SKM-1 (cell line): ENCODE data around the gene AKT3.

Experiments
- DNase-seq: peaks from one replicate; lab custom pipeline; 2025; ENCODE audit not compliant: unreplicated experiment; lab: John Stamatoyannopoulos, UW

AKT3 gene

GRCh38 chr1:243562473-243562872, 287.6 kb downstream of the AKT3 start:
- no peak for DNase-seq

DNA sequence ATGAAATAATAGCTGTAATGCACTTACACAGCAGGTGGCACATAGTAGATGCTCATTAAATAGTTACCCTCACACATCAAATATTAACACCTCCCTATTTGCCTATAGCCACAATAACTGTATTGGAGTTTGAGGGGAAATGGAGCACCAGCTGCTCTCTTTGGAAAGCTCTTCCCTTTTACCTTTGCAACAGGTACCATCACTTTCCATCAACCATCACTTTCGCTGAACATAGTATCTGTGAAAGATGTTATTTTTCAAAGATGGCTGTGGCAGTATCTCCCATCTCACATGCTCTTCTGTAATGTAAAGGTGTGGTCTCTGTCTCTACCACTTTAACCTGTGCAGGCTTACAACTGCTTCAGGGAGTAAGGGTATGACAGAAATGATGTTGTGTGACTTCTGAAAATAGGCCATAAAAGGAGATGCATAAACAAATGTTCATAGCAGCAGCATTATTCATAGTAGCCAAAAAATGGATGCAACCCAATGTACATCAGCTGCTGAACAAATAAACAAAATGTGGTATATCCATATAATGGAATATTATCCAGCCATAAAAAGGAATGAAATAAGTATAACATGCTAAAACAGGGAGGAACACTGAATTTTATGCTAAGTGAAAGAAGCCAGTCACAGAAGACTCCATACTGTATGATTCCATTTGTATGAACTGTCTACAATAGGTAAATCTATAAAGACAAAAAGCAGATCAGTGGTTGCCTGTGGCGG, 288.3 kb downstream of the AKT3 start:
- no peak for DNase-seq

DNA sequence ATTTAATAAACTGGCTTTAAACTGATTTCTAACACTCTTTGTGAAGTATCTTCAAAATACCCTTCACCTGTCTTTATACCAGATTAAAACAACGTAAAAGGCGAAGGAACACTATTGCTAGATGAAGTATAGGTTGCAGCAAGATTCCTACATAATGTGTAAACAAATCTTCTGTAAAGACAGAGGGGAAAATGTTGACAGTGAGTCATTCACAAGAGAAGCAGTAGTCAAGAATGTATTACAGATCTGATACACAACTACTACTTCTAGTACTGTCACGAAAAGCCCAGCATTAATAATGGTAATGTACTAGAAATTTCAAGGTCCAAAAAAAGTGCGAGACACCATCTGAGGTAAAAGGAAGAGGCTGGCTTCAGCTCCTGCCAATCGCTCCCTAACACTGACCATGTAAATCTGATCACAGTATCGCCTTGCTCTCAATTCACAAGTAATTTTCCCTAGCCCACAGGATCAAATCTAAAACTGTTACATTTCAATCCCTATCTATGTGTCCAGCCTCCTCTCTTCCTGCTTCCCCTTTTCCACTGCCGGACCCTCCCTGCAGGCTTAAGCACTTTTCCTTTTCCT, 290.4 kb downstream of the AKT3 start:
- DNase-seq: no peak

GRCh38 chr1:243558576-243558975, 291.5 kb downstream of the AKT3 start:
- DNase-seq: no peak

GRCh38 chr1:243557866-243558265, 292.2 kb downstream of the AKT3 start:
- DNase-seq: no peak

DNA sequence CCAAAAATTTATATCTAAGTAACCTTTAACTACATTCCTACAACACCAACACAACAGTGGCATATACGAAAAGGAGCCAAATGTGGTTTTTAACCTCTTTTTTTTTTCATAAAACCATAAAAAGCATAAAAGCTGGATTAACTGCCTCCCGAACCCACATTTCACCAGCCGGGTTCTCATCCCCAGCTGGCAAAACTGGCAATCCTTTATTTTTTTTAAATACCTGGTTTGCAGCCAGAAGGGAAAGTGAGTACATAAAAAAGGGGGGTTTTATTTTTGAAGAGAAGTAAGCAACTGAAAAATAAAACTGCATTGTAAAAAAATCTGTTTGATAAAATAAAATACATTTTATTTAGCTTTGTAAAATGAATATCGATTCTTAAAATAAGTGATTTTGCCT, 295.4 kb downstream of the AKT3 start:
- no peak for DNase-seq

DNA sequence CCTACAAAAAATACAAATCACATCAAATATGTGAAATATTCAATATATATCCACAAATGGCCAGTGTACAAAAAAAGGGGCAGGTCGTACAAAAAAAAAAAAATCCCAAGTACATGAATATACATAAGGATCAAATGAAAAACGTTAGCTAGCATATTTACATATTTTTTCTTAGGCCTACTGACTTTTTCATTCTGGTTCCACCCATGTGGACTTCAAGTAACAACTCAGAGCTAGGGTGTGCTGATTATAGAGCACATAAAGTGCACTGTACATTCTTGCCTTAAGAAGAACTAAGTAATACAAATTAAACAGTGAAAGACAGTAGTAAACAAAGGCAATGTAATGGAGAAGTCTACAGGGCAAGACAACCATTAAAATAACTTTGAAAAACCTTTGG, 297.0 kb downstream of the AKT3 start:
- no peak for DNase-seq

- DNase-seq: no peak
Measured at GRCh38 chr1:243550276-243550675, 299.8 kb downstream of the AKT3 start.

DNA sequence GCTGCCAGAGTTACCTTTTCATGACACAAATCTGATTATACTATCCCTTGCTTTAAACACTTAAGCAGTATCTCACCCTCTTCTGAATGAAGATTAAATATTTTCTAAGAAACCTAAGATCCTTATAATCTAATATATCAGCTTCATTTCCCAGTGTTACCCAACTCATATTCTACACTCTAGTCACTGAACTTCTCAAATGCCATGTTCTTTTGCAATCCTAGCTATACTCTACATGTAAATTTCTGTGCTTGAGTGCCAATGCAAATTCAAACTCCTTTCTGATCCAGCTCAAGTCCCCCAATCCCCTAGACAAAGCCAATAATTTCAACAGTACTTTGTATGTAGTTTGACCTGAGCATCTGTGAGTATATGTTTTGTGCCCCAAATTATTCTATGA, 300.3 kb downstream of the AKT3 start:
- no peak for DNase-seq

GRCh38 chr1:243549108-243549507, 300.9 kb downstream of the AKT3 start:
- no peak for DNase-seq

DNA sequence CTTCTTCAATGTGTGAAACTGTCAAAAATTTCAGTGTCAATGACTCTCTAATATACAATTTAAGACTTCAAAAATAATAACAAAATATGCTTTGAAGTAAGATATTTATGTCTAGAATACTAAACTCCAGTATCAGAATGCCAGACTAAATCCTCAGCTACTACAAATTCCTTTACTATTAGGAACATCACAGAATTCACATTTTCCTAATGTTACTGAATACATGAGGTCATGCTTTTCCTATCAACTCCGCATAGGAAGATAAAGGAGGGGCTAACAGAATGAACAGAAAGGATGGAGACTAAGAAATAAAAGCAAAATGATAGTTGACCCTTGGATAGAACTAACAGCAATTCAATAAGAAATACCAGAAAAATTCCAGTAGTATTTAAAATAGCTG, 301.5 kb downstream of the AKT3 start:
- no peak for DNase-seq

- no peak for DNase-seq
Measured at GRCh38 chr1:243547891-243548290, 302.2 kb downstream of the AKT3 start.

DNA sequence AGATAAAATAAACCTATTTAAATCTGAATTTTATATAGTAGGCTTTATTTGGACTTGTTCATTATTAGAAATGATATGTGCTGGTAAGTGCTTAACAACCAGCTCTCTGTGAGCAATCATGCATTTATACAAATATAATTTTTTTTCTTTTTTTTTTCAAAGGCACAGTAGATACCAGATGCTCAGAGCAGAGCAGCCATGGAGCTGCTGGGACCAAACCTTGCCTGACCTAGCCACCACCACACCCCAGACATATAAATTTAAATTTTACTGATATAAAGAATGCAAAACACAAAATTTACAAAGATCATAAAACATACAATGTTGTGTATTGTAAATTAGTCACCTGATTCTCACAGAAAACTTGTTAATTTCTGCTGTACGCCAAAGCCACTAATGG, 303.6 kb downstream of the AKT3 start:
- DNase-seq: no peak

DNA sequence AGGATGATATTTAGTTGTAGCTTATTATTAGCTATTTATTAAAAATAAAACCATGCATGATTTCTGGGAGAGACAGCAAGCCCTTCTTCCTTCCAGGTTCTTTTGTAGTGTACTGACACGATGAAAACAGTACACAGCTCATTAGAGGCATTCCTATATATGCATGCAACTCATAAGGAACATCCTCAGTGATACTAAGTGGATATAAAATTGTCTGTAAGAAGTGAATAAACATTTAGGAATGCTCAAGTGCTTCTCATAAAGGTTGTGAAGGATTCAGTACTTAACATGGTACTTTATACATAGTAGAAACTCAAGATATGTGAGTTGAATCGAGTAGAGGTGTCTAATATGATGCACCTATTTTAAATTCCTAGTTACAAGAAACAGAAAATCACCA, 306.5 kb downstream of the AKT3 start:
- DNase-seq: no peak

GRCh38 chr1:243542739-243543415, 307.2 kb downstream of the AKT3 start:
- no peak for DNase-seq

DNA sequence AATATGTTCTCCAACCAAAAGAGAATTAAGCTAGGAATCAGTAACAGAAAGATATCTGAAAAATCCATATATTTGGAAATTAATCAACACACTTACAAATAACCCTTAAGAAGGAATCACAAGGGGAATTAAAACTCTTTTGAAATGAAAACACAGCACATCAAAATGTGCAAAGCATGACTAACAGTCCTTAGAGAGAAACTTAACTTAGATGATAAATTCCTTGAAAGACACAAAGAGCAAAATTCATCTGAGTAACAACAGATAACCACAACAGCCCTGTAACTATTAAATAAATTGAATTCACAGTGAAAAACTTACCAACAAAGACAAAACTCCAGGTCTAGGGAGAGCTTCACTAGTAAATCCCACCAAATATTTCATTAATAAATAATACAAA, 310.4 kb downstream of the AKT3 start:
- no peak for DNase-seq

DNA sequence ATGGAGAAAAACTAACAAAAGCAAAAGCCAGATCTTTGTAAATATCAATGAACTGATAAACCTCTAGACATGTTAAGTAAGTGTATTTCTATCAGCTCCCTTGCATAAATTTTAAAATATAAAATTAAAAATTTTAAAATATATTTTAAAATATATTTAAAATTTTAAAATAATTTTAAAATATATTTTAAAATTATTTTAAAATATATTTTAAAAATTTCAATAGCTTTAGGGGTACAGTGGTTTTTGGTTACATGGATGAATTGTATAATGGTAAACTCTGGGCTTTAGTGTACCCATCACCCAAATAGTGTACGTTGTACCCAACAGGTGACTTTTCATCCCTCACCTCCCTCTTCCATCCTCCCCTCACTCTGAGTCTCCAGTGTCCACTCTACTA, 315.0 kb downstream of the AKT3 start:
- DNase-seq: no peak

DNA sequence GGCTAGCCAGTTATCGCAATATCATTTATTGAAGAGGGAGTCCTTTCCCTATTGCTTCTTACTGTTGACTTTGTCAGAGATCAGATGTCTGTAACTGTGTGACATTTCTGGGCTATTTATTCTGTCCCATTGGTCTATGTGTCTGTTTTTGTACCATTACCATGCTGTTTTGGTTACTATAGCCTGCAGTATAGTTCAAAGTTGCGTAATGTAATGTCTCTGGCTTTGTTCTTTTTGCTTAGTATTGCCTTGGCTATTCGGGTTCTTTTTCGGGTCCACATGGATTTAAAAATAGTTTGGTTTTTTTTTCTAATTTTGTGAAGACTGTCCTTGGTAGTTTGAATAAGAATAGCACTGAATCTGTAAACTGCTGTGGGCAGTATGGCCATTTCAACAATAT, 320.5 kb downstream of the AKT3 start:
- no peak for DNase-seq

DNA sequence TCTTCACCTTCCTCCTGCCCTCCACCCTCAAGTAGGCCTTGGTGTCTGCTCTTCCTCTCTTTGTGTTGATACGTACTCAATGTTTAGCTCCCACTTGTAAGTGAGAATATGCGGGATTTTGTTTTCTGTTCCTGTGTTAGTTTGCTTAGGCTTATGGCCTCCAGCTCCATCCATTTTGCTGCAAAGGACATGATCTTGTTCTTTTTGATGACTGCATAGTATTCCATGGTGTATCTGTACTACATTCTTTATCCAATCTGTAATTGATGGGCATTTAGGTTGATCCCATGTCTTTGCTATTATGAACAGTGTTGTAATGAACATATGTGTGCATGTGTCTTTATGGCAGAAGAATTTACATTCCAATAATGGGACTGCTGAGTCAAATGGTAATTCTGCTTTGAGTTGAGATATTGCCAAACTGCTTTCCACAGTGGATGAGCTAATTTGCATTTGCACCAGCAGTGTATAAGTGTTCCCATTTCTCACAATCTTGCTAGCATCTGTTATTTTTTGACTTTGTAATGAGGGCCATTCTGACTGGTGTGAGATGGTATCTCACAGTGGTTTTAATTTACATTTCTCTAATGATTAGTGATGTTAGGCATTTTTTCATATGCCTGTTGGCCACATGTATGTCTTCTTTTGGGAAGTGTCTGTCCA, 321.5 kb downstream of the AKT3 start:
- no peak for DNase-seq

- DNase-seq: no peak
Measured at GRCh38 chr1:243526180-243526579, 323.9 kb downstream of the AKT3 start.

- no peak for DNase-seq
Measured at GRCh38 chr1:243525085-243525487, 325.0 kb downstream of the AKT3 start.

DNA sequence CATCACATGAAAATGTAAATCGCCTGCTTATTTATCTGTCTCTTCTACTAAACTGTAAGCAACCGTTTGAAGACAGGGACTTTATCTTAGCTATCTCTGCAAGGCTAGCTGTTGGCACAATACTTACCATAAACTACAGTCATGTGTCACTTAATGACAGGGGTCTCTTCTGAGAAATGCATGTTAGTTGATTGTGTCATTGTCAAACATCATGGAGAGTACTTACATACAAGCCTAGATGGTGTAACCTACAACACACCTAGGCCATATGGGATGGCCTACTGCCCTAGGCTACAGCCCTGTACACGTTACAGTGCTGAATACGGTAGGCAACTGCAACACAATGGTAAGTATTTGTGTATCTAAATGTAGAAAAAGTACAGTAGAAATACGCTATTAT, 326.3 kb downstream of the AKT3 start:
- DNase-seq: no peak
